Liver (tissue), 9 donors: ENCODE data around the gene CHORDC1. TPM values are rescaled to one million over a fixed set of nuclear protein-coding genes. Genes with fewer than 3 reads are reported as not detected.
"Not testable (repeated sequence)": the region's sequence is repeated elsewhere in the genome, so short reads cannot be mapped to it uniquely, and the experiment has no call there.

Source experiments
- DNase-seq: peaks from one replicate; pipeline ENCODE4 v3.0.0-alpha.2; 2017; ENCODE audit warnings: low spot score
- H3K27ac ChIP-seq, 2 donors: one replicate each; pipeline ENCODE4 v1.7.0; 2013; ENCODE audit warnings: inconsistent platforms in 2 of 2, low read length in 2 of 2, control low read depth in 1 of 2, low read depth in 1 of 2, mild to moderate bottlenecking in 1 of 2
- H3K27me3 ChIP-seq, 4 donors: one replicate each; pipeline versions ENCODE4 v1.6.1 to v1.7.0; 2013; ENCODE audit warnings: low read length in 3 of 4, inconsistent platforms in 1 of 4, mild to moderate bottlenecking in 1 of 4, moderate library complexity in 1 of 4; ENCODE audit not compliant: control insufficient read depth in 4 of 4, insufficient read depth in 4 of 4
- H3K36me3 ChIP-seq, 4 donors: one replicate each; pipeline versions ENCODE4 v1.6.1 to v1.7.0; 2013; ENCODE audit warnings: low read length in 3 of 4, mild to moderate bottlenecking in 3 of 4, low read depth in 1 of 4, moderate library complexity in 1 of 4; ENCODE audit not compliant: control insufficient read depth in 4 of 4, insufficient read depth in 3 of 4
- H3K4me1 ChIP-seq, 4 donors: one replicate each; pipeline versions ENCODE4 v1.6.1 to v1.7.0; 2013; ENCODE audit warnings: low read length in 3 of 4, mild to moderate bottlenecking in 3 of 4, moderate library complexity in 1 of 4; ENCODE audit not compliant: control insufficient read depth in 4 of 4, insufficient read depth in 4 of 4
- H3K4me3 ChIP-seq, 3 donors: one replicate each; pipeline versions ENCODE4 v1.6.1 to v1.7.0; 2013; ENCODE audit warnings: low read length in 3 of 3, control low read depth in 1 of 3, low read depth in 1 of 3, mild to moderate bottlenecking in 1 of 3
- H3K9ac ChIP-seq, 2 donors: one replicate each; pipeline ENCODE4 v1.7.0; 2013; ENCODE audit warnings: low read length in 2 of 2, mild to moderate bottlenecking in 2 of 2, moderate library complexity in 2 of 2, control low read depth in 1 of 2, low read depth in 1 of 2
- H3K9me3 ChIP-seq, 4 donors: one replicate each; pipeline versions ENCODE4 v1.6.1 to v1.7.0; 2013; ENCODE audit warnings: low read length in 3 of 4; ENCODE audit not compliant: control insufficient read depth in 4 of 4
- GABPA ChIP-seq, 2 donors: IDR thresholded peaks in 1 of 2; conservative IDR thresholded peaks in 1 of 2; 2 replicates each; pipeline ENCODE4 v1.6.1; 2016; ENCODE audit warnings: antibody characterized with exemption in 2 of 2, mild to moderate bottlenecking in 1 of 2, moderate library complexity in 1 of 2
- WGBS: extraction: QIAGEN DNeasy Blood & Tissue Kit; methylation state at CpG from one replicate; pipeline ENCODE4 v1.1.7; 2013; 5-methylcytosine and 5-hydroxymethylcytosine counted together
- polyA plus RNA-seq, 2 donors: library from polyadenylated mRNA; stranded (reverse) in 1 of 2; unstranded in 1 of 2; fragments of 200-250 nt in 1 of 2; fragments of >200 nt in 1 of 2; fragmentation: Nextera tagmentation in 1 of 2; extraction: Ambion mirVana in 1 of 2; gene quantifications; one replicate each; pipeline versions ENCODE4 v1.2.1 to v1.2.3, GENCODE V29; 2013 to 2015
- total RNA-seq, 2 donors: library from RNA; depleted of rRNA; stranded (reverse); fragments of >200 nt; gene quantifications; one replicate each; pipeline ENCODE4 v1.2.3, GENCODE V29; 2014
- donor health status: healthy.
- donor health status: healthy.
- donor health status: healthy.
- donor health status: healthy.
- donor health status: healthy.

The CHORDC1 gene
- total and polyA plus RNA-seq, 4 donors: 9.4 to 39.5 (median 16.7) TPM

DNA sequence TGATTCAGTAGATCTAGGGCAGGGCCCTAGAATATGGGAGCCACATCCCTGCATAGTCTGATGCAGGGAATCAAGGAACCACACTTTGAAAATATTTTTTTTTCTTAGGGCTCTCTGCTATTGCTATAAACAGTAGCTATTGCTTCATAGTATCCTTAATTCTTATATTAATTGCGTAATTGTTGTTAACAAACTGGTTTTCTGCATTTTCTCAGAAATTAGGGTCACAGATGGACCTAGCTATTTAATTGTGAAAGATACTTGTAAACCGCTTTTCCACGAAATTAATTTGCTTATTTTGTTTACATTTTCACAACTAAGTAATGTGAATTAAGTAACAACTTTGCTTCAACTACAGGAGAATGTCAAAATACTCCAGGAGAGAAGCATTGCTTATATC is 54.3 kb downstream of the CHORDC1 start (continued):
- TF ChIP-seq GABPA (IDR thresholded peaks at IDR 0.05 in 1 of 2, conservative IDR thresholded peaks at IDR 0.05 in 1 of 2): no peak

DNA sequence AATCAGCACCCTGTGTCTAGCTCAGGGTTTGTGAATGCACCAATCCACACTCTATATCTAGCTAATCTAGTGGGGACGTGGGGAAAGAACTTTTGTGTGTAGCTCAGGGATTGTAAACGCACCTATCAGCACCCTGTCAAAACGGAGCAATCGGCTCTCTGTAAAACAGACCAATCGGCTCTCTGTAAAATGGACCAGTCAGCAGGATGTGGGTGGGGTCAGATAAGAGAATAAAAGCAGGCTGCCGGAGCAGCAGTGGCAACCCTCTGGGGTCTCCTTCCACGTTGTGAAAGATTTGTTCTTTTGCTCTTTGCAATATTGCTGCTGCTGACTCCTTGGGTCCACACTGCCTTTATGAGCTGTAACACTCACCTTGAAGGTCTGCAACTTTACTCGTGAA is 55.1 kb downstream of the CHORDC1 start:
- H3K27me3 ChIP-seq, H3K9me3 ChIP-seq, DNase-seq, H3K4me1 ChIP-seq, H3K4me3 ChIP-seq, H3K27ac ChIP-seq, H3K36me3 ChIP-seq, H3K9ac ChIP-seq: not testable (repeated sequence)
- WGBS: 75% methylated on average over 8 of the region's 8 CpGs

- not testable (repeated sequence) for H3K4me1 ChIP-seq, H3K27me3 ChIP-seq, H3K27ac ChIP-seq, H3K9me3 ChIP-seq, H3K9ac ChIP-seq, H3K4me3 ChIP-seq, H3K36me3 ChIP-seq, DNase-seq
- 95% methylated on average over 49 of the region's 49 CpGs for WGBS
Observed at GRCh38 chr11:90166982-90167573, 55.8 kb downstream of the CHORDC1 start.

Other genes with a start within 250 kb of the CHORDC1 start
- gene TRIM49C, start 191.9 kb downstream of the CHORDC1 start, total RNA-seq: not detected
- gene TRIM49C, start 191.9 kb downstream of the CHORDC1 start, polyA plus RNA-seq: not detected
- gene UBTFL1, start 137.1 kb downstream of the CHORDC1 start, total RNA-seq: not detected
- not detected for gene UBTFL1, start 137.1 kb downstream of the CHORDC1 start, polyA plus RNA-seq
- 1 to 10 TPM; 1.6 to 3.3 TPM for gene NAALAD2, start 88.4 kb downstream of the CHORDC1 start, total RNA-seq
- gene NAALAD2, start 88.4 kb downstream of the CHORDC1 start, polyA plus RNA-seq: under 1 TPM; 0.21 to 0.51 TPM